8988T (cell line): ENCODE results near the gene RHPN2.
"Not testable (repeated sequence)": the region's sequence is repeated elsewhere in the genome, so short reads cannot be mapped to it uniquely, and the experiment has no call there.

Source experiments
- DNase-seq: peaks from one replicate; pipeline ENCODE4 v3.0.0; 2011

RHPN2 gene

DNA sequence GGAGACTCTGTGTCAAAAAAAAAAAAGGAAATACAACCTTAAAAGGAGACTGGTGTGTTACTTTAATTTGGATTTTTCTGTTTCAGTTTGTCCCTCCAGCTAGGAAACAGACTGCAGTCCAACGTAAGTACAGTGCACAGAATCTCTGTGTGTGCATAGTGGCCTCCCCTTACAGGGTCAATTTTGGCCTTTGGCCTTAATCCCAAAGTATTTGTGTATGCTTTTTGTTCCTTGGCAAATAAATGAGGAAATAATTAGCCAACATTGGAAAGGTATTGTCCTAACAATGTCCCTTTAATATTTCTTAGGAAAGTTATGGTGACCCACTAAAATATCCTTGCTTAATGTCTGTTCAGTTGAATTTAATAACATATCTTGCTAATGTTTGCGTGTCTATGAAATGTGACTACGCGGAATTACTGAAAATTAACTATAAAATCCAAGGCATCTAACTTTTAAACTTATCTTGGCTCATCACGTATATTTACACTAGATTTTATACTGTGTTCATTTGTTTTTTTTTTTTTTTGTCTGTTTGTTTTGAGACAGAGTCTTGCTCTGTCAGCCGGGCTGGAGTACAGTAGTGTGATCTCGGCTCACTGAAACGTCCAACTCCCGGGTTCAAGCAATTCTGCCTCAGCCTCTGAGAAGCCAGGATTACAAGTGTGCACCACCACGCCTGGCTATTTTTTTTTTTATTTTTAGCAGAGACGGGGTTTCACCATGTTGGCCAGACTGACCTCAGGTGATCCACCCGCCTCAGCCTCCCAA lies 39.0 kb downstream of the RHPN2 start:
- not testable (repeated sequence) for DNase-seq

DNA sequence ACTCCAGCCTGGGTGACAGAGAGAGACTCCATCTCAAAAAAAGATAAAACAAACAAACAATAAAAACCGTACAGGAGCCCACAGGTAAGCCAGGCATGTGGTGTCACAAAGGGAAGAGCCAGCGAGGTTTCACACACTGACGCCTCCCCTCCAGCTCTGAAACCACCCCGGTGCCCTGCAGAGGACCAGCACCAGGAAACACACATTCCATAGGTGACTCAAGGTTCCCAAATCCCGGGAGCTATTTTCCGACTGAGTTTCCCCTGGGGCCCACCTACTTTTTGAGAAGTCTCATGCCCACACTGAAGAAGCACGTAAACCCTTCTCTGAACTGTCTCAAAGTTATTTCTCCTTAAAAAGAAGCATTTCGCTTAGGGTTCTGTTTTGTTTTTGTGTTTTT lies 40.3 kb downstream of the RHPN2 start:
- peak; percentile 61 for DNase-seq

DNA sequence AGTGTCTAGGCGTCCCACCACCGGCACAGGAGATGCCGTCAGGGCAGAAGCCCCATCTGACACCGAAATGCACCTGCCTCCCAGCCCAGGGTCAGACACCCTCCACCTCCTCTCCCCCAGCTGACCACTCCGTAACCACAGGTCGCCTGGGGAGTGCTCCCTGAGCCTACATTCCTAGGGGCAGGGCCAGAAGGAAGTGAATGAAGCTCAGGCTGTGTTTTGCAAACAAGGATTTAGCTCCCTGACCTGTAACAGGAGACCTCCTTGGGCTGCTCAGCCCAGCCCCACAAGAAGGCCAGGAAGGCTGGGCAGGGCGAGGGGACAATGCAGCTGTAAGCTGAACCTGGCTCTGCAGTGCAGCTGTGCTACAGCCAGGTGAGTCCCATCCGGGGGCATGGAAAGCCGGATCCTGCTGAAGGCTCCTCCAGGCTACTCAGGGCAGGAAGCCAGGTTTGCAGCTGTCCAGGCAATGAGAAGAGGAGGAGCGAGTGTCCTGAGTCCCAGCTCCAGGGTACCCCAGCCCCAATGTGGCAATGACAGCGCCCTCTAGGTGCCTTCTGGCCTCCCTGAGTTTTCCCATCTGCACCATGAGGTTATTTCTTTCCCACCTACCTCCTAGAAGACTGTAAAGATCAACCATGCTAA lies 42.1 kb downstream of the RHPN2 start:
- DNase-seq, result no peak

DNA sequence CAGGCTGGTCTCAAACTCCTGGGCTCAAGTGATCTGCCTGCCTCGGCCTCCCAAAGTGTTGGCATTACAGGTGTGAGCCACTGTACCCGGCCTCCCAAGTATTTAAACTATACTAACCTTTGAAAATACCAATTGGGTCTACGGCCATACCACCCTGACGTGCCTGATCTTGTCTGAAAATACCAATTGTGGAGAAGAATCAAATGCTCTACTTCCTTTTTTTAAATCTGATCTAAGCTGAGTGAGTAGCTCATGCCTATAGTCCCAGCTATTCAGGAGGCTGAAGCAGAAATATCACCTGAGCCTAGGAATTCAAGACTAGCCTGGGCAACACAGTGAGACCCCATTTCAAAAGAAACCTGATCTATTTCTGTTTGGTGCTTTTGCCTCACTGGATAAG lies 53.8 kb downstream of the RHPN2 start:
- DNase-seq, result not testable (repeated sequence)

DNA sequence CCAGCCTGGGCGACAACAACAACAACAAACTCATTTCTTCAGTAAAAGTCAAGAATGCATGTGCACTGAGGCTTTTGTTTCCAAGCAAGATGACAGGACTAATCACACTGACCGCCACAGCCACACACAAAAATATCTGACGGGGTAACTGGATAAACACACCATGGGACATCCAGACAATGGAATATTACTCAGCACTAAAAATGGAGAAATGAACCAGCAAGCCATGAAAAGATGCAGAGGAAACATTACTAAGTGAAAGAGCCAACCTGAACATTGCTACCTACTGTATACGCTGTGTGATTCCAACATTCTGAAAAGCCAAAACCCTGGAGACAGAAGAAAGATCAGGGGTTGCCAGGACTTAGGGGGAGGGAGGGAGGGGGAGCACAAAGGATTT lies 56.0 kb downstream of the RHPN2 start:
- DNase-seq, result no peak

DNA sequence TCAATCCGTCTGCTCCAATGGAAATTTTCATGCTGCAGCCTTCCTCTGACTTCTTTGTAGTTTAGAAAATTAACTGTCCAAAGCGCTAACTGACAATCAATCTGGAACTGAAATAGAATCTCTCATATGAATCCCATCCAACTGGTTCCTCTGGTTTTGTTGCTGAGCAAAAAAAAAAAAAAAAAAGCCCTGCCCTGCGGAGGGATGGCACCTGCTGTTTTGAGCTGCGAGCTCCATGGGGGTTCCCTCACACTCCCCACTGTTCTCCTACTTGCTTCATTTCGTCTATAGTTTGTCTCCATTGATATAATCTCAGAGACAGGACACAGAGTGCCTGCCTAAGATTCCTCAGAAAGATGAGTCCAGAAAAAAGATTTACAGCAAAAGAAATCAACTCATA lies 59.2 kb downstream of the RHPN2 start:
- DNase-seq, result no peak

DNA sequence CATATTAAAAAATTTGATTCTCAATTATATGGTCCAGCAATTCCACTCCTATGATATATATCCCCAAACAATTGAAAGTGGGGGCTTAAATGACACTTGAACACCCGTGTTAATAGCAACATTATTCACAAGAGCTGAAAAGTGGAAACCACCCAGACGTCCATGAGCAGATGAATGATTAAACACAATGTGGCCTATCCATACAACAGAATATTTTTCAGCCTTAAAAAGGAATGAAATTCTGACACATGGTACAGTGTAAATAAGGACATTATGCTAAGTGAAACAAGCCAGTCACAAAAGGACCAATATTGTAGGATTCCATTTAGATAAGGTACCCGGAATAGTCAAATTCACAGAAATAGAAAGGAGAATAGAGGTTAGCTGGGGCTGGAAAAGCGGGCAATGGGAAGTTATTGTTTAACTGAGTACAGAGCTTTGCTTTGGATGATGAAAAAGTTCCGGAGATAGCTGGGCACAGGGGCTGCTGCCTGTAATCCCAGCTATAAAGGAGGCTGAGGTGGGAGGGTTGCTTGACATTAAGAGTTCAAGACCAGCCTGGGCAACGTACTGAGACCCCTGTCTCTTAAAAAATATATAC lies 61.2 kb downstream of the RHPN2 start:
- not testable (repeated sequence) for DNase-seq

DNA sequence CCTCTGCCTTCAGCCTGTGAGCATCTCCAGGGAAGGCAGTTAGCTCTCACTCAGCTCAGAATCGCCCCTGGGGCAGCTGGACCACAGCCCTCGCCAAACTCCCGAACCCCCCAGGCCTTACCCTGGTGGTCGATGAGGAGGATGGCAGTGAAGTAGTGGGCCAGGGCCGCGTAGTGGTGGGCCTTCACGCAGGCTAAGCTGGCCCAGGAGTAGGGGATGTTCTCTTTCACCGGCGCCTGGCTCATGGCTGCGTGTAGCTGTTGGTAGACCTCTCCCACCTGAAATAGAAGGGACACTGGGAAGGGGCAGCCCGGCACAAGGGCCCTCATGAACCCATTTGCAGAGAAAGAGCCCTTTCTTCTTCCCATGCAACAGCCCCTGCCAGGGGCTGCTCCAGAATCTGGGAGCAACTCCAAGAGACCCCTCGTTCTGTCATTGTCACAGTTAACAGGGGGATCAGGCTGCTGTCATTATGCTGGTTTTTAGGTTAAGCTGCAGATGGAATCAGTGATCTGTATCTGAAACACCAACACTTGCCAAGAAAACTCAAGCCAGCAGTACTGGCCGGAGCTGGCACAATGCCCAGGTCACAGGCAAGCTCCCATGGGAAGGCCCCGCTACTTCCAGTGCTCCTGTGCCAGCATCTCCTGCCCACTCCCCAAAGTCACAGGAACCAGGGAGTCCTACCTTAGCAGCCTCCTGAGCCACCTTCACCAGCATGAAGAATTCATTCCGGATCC lies 62.4 kb downstream of the RHPN2 start:
- DNase-seq, result not testable (repeated sequence)

DNA sequence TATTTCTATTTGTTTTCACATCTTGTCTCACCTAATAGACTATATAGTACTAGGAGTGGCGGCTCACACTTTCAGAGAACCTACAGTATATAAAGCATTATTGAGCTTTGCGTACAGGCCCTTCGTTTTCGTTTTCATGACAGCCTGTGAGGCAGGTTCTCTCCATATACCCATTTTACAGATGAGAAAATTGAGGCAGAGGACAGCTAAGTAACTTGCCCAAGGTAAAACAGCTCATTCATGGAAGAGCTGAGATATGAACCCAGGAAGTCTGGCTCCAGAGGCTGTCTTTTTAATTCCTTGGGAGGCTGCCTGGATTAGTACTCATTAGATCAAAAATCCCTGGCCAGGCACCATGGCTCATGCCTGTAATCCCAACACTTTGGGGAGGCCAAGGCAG lies 63.8 kb downstream of the RHPN2 start:
- DNase-seq, result no peak

DNA sequence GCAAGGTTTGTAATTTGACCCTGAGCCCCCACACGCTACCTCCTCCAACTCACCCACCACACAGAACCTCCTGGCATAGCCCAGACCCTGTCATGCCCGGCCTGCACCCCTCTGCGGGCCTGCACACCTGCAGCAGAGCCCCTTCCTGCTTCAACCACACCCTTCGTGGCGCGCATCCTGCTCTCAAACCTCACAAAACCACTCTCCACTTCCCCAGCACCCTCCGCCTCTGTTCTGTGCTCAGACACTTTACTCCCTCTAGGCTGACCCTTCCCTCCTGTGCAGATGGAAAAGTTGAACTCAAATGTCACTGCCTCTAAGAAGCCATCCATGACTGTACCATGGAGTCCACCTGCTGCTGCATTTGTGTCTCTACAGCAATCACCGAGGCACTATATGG lies 64.2 kb downstream of the RHPN2 start:
- DNase-seq, result no peak

DNA sequence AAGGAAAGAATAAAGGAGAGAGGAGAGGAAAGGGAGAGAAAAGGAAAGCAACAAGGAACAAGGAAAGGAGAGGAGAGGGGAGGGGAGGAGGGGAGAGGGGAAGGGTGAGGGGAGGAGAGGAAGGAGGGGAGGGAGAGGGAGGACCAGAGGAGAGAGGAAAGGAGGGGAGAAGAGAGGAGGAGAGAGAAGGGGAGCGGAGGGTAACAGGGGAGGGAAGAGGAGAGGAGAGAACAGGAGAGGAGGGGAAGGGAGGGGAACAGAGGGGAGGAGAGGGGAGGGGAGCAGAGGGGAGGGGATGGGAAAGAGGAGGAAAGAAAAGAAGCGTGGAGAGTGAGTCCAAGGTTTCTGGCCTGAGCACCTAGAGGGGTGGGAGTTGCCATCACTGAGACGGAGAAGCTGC lies 66.0 kb downstream of the RHPN2 start:
- DNase-seq, result no peak

DNA sequence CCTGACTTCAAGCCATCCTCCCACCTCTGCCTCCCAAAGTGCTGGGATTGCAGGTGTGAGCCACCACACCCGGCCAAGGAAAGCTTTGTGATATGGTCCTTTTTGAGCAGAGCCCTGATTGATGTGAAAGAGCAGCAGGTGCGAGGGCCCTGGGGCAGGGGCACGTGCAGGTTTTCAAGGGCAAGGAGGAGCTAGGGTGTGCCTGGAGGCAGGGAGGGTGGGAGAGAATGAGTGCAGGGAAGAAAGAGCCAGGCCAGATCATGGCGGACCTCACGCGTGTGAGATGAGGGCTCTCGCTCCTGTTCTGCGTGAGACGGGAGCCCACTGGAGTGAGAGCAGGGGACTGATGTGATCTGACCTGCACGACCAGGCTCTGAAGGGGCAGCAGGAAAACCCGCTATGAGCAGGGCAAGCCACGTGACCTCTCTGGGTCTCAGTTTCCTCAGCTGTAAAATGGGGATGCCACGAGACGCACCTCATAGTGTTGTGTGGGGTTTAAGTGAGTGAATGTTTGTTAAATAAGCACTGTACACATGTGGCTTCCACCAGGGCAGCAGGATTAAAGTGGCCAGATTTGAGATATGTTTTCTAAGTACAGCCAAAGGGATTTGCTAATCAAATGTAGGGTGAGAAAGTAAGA lies 66.9 kb downstream of the RHPN2 start:
- DNase-seq, result no peak

DNA sequence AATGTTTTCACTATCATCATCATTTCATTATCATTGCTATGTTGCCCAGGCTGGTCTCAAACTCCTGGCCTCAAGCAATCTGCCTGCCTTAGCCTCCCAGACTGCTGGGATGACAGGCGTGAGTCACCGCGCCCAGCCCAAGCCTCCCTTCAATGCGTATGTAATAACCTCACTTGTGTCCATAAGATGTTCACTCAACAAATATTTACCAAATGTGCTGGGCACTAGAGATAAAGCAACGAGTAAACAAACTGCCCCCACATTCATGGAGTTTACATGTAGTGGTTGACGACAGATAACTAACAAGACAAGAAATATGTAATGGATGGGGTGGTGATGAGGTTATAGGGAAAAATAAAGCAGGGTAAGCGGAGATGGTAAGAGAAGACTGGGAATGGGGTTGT lies 67.6 kb downstream of the RHPN2 start:
- DNase-seq, result not testable (repeated sequence)

DNA sequence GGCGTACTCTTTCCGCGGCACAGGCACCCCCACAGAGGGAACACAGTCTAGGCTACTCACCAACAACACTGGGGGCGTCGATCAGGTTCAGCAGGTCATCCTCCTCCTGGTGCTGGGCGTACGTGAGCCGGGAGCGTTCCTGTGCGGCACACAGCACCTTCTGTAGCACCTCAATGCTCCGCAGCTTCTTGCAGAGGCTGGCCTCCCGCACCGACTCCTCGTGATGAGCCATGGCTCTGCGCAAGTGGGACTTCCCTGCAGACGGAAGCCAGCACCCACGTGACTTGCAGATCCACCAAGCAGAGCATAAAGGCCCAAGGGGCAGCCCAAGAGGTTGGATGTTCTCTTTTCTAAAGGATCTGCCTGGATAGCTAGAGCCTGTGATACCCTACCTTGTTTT lies 68.7 kb downstream of the RHPN2 start:
- DNase-seq, result not testable (repeated sequence)

DNA sequence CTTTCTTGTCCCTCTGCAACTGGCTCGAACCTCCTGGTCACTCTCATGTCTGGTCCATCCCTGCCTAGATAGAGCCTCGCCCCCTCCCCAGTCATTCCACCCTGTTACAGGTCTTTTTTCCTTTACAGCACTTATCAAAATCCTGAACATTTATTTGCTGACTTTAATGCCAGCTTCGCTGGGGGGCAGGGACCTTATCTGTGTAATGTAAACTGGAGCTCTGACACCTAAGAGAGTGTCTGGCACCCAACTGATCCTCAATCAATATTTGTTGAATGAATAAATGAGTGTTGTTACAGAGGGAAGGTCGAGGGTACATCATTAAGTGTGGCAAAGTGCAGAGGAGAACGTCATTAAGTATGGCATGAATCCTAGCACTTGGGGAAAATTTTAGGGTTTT lies 76.0 kb downstream of the RHPN2 start:
- DNase-seq, result no peak

DNA sequence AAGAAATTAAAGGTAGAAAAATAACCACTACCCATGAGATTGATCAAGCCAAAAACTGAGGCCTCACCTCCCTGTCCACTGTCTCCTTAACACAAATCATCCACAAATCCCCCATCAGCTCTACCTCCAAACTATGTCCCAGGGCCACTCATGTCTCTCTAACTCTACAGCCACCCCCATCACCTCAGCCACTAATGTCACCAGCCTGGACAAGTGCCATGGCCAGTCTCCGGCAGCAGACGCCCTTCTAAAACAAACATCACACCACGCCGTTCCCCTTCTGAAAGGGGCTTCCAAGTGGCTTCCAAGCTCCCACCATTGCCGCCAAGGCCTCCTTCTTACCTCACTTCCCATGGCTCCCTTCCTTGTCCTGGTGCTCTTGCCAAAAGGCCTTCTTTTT lies 76.4 kb downstream of the RHPN2 start:
- DNase-seq, result not testable (repeated sequence)

DNA sequence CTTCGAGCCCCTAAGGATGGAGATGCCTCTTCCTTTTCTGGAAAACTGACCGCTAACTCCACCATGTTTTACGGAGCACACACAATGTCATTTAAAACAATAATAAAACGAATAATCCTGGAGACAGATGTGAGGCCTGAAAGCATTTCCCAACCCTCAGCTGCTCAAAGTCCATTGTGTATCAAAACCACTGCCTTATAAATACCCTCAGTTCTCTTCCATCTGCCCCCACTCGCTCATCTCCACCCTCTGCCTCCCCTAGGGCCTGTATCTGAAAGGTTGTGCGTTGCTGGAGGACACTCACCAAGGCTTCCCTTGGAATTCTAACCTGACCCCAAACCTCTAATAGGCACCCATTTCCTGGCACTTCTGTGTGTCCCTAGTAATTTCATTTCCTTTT lies 82.2 kb downstream of the RHPN2 start:
- DNase-seq, result not testable (repeated sequence)

DNA sequence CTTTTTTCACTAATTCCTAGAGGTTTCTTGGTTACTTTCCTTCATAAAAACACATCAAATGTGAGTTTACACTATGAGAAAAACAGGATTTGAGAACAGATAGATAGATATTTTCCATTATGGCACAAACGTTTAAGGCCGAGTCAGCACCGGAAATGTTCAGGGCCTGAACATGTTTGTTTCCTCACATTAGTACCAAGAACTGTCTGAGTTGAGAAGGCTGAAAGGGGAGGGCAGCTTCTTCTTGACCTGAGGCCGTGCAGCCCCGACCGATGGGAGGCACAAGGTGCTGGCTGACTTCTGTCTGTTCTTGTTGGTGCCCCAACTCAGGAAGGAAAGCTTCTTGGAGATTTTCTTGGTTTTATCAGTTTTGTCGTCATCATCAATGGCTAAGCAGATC lies 84.9 kb downstream of the RHPN2 start:
- not testable (repeated sequence) for DNase-seq

DNA sequence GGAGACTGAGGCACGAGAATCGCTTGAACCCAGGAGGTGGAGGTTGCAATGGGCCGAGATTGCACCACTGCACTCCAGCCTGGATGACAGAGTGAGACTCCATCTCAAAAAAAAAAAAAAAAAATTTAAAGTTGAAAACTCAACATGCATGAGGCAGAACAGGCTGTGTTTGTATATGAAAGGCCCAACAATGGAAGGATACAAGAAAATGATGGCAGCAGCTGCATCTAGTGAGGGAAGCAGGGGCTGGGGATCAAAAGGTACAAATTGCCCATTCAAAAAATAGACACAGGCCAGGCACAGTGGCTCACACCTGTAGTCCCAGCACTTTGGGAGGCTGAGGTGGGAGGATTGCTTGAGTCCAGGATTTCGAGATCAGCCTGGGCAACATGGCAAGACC lies 86.9 kb downstream of the RHPN2 start:
- DNase-seq, result not testable (repeated sequence)

DNA sequence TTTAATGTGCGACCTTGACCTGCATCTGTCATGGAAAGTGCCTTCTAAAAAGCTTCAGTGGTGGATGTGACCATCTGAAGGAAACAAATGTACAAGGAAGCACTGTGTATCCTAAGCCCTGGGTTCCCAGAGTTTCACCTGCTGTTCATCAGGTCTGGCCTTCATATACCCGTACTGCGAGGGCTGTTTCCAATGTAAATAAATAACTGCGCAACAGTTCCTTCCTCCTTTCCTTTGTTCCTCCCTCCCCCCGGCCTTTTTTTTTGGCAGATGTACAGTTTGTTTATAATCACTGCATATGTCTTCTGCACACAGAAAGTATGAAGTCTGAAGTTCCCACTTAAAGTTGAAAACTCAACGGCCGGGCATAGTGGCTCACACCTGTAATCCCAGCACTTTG lies 87.4 kb downstream of the RHPN2 start:
- DNase-seq, result no peak

DNA sequence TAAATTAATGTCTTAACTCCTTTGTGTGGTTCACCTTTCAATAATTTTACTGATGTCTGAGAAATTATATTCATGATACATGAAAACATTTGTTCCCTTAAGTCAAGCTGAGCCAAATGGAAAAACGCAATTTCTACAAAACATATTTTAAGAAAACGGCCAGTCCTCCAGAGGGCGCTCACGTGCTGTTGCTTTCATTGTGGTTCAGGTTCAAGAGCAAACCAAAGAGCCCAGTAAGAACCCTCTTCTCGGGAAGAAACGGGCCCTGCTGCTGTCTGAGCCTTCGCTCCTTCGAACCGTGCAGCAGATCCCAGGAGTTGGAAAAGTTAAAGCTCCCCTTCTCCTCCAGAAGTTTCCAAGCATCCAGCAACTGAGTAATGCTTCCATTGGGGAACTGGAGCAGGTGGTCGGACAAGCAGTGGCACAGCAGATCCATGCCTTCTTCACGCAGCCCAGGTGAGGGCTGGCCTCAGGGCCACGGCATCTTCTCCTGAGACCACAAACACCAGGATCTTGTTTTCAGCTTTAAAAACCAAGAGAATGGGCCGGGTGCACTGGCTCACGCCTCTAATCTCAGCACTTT lies 88.4 kb downstream of the RHPN2 start:
- DNase-seq, result peak; percentile 82

DNA sequence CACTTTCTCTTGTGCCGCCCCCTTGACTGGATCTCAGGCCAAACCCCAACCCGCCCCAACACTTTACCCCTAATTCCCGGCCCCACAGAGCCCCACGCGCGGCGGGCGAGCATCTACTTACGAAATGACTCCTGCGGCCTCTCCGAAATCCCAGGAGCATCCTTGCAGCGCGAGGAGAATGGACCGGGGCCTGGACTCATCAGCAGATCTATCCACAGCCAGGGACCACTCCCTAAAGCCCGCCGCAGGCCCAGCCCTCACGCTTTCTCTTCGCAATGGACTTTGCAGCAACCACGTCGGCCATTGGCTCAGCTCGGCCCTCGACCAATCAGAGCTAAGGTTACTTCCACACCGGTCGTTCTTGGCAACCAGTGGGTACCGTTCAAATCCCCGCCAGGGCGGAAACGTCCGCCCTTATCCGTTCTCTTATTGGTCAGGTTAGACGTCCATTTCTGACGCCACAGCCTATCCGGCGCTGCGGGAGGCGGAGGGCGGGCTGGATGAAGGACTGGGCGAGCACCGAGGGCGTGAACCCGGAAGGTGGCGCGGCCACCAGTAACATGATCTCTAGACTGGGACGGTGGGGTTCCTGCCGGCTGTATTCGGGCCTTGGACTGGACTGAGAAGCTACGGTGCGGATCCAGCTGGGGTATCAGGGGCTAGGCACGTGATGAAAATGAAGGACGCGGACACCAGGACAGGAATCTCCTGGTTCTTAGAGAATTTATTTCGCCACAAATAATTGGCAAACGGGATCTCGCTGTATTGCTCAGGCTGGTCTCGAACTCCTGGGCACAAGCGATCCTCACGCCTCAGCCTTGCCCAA lies 92.8 kb downstream of the RHPN2 start, which contains the start of the genes CEP89 and FAAP24:
Gene CEP89 (minus strand): TSS at position 244 of the 826 bp plus-strand sequence. CDS start 84 bp downstream, at position 160.
Gene FAAP24 (plus strand): TSS at position 528 of the 826 bp plus-strand sequence. CDS start 955 bp downstream, outside the sequence.
- peak; percentile 96 for DNase-seq
